Activated CD4-positive, alpha-beta T cell treated with anti-CD3 and anti-CD28 coated beads, Interleukin-2, amount 50 U/mL, for 24 hours (primary cell): Measurements from ENCODE around the gene THRSP.
"Not testable (repeated sequence)": the region's sequence is repeated elsewhere in the genome, so short reads cannot be mapped to it uniquely, and the experiment has no call there.

ENCODE experiments used
- DNase-seq, 2 donors: peaks; one replicate each; pipeline ENCODE4 v3.0.0-alpha.2; 2020; ENCODE audit warnings: low read depth in 1 of 2, low spot score in 1 of 2

Gene THRSP

GRCh38 chr11:78086521-78087074 is 22.9 kb downstream of the THRSP start:
- DNase-seq, result not testable (repeated sequence)

GRCh38 chr11:78094250-78094649 is 30.6 kb downstream of the THRSP start:
- DNase-seq, result no peak

GRCh38 chr11:78097666-78098385 is 34.2 kb downstream of the THRSP start:
- DNase-seq, result no peak

- DNase-seq, result no peak
Observed at GRCh38 chr11:78099666-78100065, 36.0 kb downstream of the THRSP start.

- DNase-seq, result no peak
Observed at GRCh38 chr11:78100261-78100660, 36.6 kb downstream of the THRSP start.

- DNase-seq, result no peak
Observed at GRCh38 chr11:78100676-78101472, 37.2 kb downstream of the THRSP start.

GRCh38 chr11:78109081-78110015 is 45.7 kb downstream of the THRSP start:
- DNase-seq, result no peak

- DNase-seq, result no peak
Observed at GRCh38 chr11:78110351-78110750, 46.7 kb downstream of the THRSP start.

GRCh38 chr11:78110830-78111229 is 47.2 kb downstream of the THRSP start:
- DNase-seq, result no peak

- DNase-seq, result no peak
Observed at GRCh38 chr11:78111298-78111697, 47.6 kb downstream of the THRSP start.

GRCh38 chr11:78112582-78113275 is 49.1 kb downstream of the THRSP start:
- no peak for DNase-seq
